ENCODE measurements around the gene ZNF521.

The ZNF521 gene

GRCh38 chr18:25351777-25352628 lies at the start of gene ZNF521:
TSS of gene ZNF521 (minus strand) at chr18:25352166. CDS start at chr18:25350946, 1,220 bp downstream.
- DNase-seq (ENCODE audit: low read depth in 2 of 2), result peak in 1 of 2 experiments; percentile 19

- DNase-seq (ENCODE audit: low read depth in 2 of 2), result no peak
Observed at GRCh38 chr18:25399554-25399953, 47.6 kb upstream of the ZNF521 start.

GRCh38 chr18:25392192-25392591 lies 40.2 kb upstream of the ZNF521 start:
- DNase-seq (ENCODE audit: low read depth in 2 of 2), result no peak

GRCh38 chr18:25373432-25374179 lies 21.6 kb upstream of the ZNF521 start:
- DNase-seq (ENCODE audit: low read depth in 2 of 2), result no peak

- DNase-seq (ENCODE audit: low read depth in 2 of 2), result no peak
Observed at GRCh38 chr18:25370391-25370790, 18.4 kb upstream of the ZNF521 start.

- no peak for DNase-seq (ENCODE audit: low read depth in 2 of 2)
Observed at GRCh38 chr18:25365242-25365641, 13.3 kb upstream of the ZNF521 start.

- no peak for DNase-seq (ENCODE audit: low read depth in 2 of 2)
Observed at GRCh38 chr18:25364732-25365131, 12.8 kb upstream of the ZNF521 start.

GRCh38 chr18:25360301-25360899 lies 8.4 kb upstream of the ZNF521 start:
- DNase-seq (ENCODE audit: low read depth in 2 of 2), result no peak

GRCh38 chr18:25353080-25353479 lies 1.1 kb upstream of the ZNF521 start:
- DNase-seq (ENCODE audit: low read depth in 2 of 2), result no peak

- no peak for DNase-seq (ENCODE audit: low read depth in 2 of 2)
Observed at GRCh38 chr18:25352629-25353005, 651 bp upstream of the ZNF521 start.

GRCh38 chr18:25351280-25351775 lies 638 bp downstream of the ZNF521 start:
- DNase-seq (ENCODE audit: low read depth in 2 of 2), result no peak

- DNase-seq (ENCODE audit: low read depth in 2 of 2), result no peak
Observed at GRCh38 chr18:25350489-25351251, 1.3 kb downstream of the ZNF521 start.

- no peak for DNase-seq (ENCODE audit: low read depth in 2 of 2)
Observed at GRCh38 chr18:25349926-25350487, 2.0 kb downstream of the ZNF521 start.

GRCh38 chr18:25349131-25349925 lies 2.6 kb downstream of the ZNF521 start:
- DNase-seq (ENCODE audit: low read depth in 2 of 2), result no peak

GRCh38 chr18:25348386-25349130 lies 3.4 kb downstream of the ZNF521 start:
- no peak for DNase-seq (ENCODE audit: low read depth in 2 of 2)

GRCh38 chr18:25346561-25346960 lies 5.4 kb downstream of the ZNF521 start:
- no peak for DNase-seq (ENCODE audit: low read depth in 2 of 2)

- DNase-seq (ENCODE audit: low read depth in 2 of 2), result no peak
Observed at GRCh38 chr18:25345081-25345866, 6.7 kb downstream of the ZNF521 start.

GRCh38 chr18:25341831-25342230 lies 10.1 kb downstream of the ZNF521 start:
- DNase-seq (ENCODE audit: low read depth in 2 of 2), result no peak

- DNase-seq (ENCODE audit: low read depth in 2 of 2), result no peak
Observed at GRCh38 chr18:25340762-25341161, 11.2 kb downstream of the ZNF521 start.

Data from stimulated activated CD4-positive, alpha-beta T cell treated with anti-CD3 and anti-CD28 coated beads, Interleukin-12 subunit alpha, Interleukin-12 subunit beta, amount 100 ng/mL, for 24 hours (primary cell).